Panc1 (cell line): ENCODE results near the gene HOTAIR. TPM values are rescaled to one million over a fixed set of nuclear protein-coding genes. Genes with fewer than 3 reads are reported as not detected.
A peak's percentile ranks its signal among the peaks of the same experiment; 100 is the strongest.

Source experiments
- ATAC-seq: fragments of 200-7000 bp; cut with Tn5 transposase; 2 replicates; pipeline ENCODE4 v1.9.1; 2020; ENCODE audit warnings: mild to moderate bottlenecking, moderate library complexity
- BruUV-seq: library from RNA; stranded (reverse); fragments of 400-500 nt; replicated peaks from 2 replicates; lab custom pipeline; 2021; lab: Mats Ljungman, UMichigan
- CTCF ChIA-PET: fragments of 300-600 bp; sonication (Branson Sonifier 250); formaldehyde crosslinking; loops from one replicate; lab custom pipeline; 2022; ENCODE audit warnings: antibody characterized with exemption; lab: Charles Lee
- POLR2A ChIA-PET: fragments of 300-600 bp; sonication (Branson Sonifier 250); formaldehyde crosslinking; loops from one replicate; lab custom pipeline; 2022; ENCODE audit warnings: antibody characterized with exemption; lab: Charles Lee
- DNase-seq: peaks from one replicate; pipeline ENCODE4 v3.0.0-alpha.2; 2010; ENCODE audit warnings: low read depth, low spot score
- H3K27ac ChIP-seq: 2 replicates; pipeline ENCODE4 v1.5.1; 2011; ENCODE audit warnings: mild to moderate bottlenecking, low read length, inconsistent platforms
- H3K27me3 ChIP-seq: fragments of 200-500 bp; sonication (Bioruptor generic); 2 replicates; pipeline ENCODE4 v1.6.0; 2014; ENCODE audit warnings: low read length, inconsistent platforms; ENCODE audit not compliant: control insufficient read depth, insufficient read depth
- H3K36me3 ChIP-seq: fragments of 200-500 bp; sonication (Bioruptor generic); 2 replicates; pipeline ENCODE4 v1.5.1; 2014; ENCODE audit warnings: inconsistent platforms, mild to moderate bottlenecking, low read length, moderate library complexity; ENCODE audit not compliant: control insufficient read depth, insufficient read depth
- H3K4me1 ChIP-seq: 2 replicates; pipeline ENCODE4 v1.5.1; 2011; ENCODE audit warnings: inconsistent platforms, mild to moderate bottlenecking, low read length, moderate library complexity; ENCODE audit not compliant: control insufficient read depth, insufficient read depth
- H3K4me3 ChIP-seq, 2 experiments: 2 replicates each; pipeline ENCODE4 v1.5.1; 2011 to 2012; ENCODE audit warnings: low read depth in 2 of 2, low read length in 2 of 2, mild to moderate bottlenecking in 2 of 2, inconsistent platforms in 1 of 2, moderate library complexity in 1 of 2
- H3K9me3 ChIP-seq: fragments of 200-500 bp; sonication (Bioruptor generic); 2 replicates; pipeline ENCODE4 v1.5.1; 2014; ENCODE audit warnings: low read depth, mild to moderate bottlenecking, inconsistent platforms, low read length, moderate library complexity; ENCODE audit not compliant: control insufficient read depth, insufficient read depth
- POLR2AphosphoS5 ChIP-seq: IDR thresholded peaks from 2 replicates; pipeline ENCODE4 v1.6.1; 2012; ENCODE audit warnings: mild to moderate bottlenecking, low read depth, low read length, moderate library complexity
- SIN3A ChIP-seq: IDR thresholded peaks from 2 replicates; pipeline ENCODE4 v1.6.1; 2012; ENCODE audit warnings: low read depth, mild to moderate bottlenecking, low read length, moderate library complexity, borderline replicate concordance; ENCODE audit not compliant: insufficient read depth
- TCF7L2 ChIP-seq: IDR thresholded peaks from 2 replicates; pipeline ENCODE4 v1.6.1; 2011; ENCODE audit warnings: mild to moderate bottlenecking, low read depth, low read length, inconsistent platforms
- in situ Hi-C: cut with HindIII; loops from 2 replicates; pipeline ENCODE4 v1.10.0; 2016; ENCODE audit warnings: low sequenced_read_pairs, low pct_unique_long_range_greater_than_20kb
- intact Hi-C: fragments of 100-400 bp; cut with micrococcal nuclease; formaldehyde crosslinking; loops from one replicate; pipeline ENCODE4 v1.10.0; 2022; ENCODE audit not compliant: unreplicated experiment
- total RNA-seq: library from RNA; stranded (reverse); gene quantifications from one replicate; pipeline ENCODE4 v1.2.1, GENCODE V29; 2021; ENCODE audit not compliant: unreplicated experiment
- TF ChIP-seq, protein P1 (sequence below): fragments of 450-650 bp; IDR thresholded peaks from 2 replicates; pipeline ENCODE4 v1.5.1; 2017; ENCODE audit warnings: mild to moderate bottlenecking
- TF ChIP-seq, protein P2 (sequence below), 2 experiments: IDR thresholded peaks; 2 replicates each; pipeline ENCODE4 v1.6.1; 2011 to 2012; ENCODE audit warnings: low read depth in 2 of 2, control low read depth in 1 of 2, low read length in 1 of 2, mild to moderate bottlenecking in 1 of 2, moderate library complexity in 1 of 2; ENCODE audit not compliant: insufficient read depth in 1 of 2

Gene HOTAIR
- total RNA-seq, 1 experiment from 2014 or later: 31.7 TPM

DNA sequence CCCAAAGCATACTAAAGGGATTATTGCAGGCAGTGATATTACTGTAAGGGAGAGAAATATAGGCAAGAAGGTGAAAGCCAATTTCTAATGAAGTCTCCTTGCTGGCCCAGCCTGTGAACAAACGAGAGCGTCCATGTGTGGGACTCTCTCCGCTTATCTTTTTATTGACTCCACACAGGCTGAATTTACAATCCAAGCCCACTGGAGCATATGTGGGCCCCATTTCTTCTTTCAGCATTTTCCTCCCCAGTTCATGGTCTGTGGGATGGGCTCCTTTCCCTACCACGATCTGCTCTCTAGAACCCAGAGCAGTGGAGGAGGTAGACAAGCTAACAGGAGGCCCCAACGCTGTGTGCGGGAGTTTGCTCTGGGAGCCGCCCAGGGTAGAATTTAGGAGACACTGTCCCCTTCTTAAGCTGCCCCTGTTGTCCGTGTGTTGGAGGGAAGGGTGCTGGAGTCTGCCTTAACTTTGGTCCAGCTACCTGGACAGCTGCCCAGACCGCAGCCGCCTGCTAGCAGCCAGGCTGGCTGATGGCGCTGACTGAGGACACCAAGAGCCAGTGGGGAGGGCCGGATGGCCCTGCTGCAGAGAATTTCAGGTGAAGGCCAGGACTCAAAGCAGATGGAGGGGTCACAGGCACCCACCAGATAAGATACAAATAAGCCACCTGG is 5.0 kb downstream of the HOTAIR start:
- intact Hi-C loops (no loop called here), in situ Hi-C loops (no loop called here)
- Histone ChIP-seq H3K4me3 (no peak overlapping the region), H3K27ac (peak overlapping the region; percentile 100), H3K9me3 (no peaks in the 10 kb centered on the region), H3K27me3 (no peaks in the 10 kb centered on the region), H3K4me1 (peaks cover 79% of the 10 kb centered on the region), H3K36me3 (no peaks in the 10 kb centered on the region)
- DNase-seq (no peak), ATAC-seq (no peak)
- BruUV-seq: no TSS peak
- ChIA-PET POLR2A (no interaction called here), CTCF (no interaction called here)
- TF ChIP-seq, protein P1, sequence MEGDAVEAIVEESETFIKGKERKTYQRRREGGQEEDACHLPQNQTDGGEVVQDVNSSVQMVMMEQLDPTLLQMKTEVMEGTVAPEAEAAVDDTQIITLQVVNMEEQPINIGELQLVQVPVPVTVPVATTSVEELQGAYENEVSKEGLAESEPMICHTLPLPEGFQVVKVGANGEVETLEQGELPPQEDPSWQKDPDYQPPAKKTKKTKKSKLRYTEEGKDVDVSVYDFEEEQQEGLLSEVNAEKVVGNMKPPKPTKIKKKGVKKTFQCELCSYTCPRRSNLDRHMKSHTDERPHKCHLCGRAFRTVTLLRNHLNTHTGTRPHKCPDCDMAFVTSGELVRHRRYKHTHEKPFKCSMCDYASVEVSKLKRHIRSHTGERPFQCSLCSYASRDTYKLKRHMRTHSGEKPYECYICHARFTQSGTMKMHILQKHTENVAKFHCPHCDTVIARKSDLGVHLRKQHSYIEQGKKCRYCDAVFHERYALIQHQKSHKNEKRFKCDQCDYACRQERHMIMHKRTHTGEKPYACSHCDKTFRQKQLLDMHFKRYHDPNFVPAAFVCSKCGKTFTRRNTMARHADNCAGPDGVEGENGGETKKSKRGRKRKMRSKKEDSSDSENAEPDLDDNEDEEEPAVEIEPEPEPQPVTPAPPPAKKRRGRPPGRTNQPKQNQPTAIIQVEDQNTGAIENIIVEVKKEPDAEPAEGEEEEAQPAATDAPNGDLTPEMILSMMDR: no peak

DNA sequence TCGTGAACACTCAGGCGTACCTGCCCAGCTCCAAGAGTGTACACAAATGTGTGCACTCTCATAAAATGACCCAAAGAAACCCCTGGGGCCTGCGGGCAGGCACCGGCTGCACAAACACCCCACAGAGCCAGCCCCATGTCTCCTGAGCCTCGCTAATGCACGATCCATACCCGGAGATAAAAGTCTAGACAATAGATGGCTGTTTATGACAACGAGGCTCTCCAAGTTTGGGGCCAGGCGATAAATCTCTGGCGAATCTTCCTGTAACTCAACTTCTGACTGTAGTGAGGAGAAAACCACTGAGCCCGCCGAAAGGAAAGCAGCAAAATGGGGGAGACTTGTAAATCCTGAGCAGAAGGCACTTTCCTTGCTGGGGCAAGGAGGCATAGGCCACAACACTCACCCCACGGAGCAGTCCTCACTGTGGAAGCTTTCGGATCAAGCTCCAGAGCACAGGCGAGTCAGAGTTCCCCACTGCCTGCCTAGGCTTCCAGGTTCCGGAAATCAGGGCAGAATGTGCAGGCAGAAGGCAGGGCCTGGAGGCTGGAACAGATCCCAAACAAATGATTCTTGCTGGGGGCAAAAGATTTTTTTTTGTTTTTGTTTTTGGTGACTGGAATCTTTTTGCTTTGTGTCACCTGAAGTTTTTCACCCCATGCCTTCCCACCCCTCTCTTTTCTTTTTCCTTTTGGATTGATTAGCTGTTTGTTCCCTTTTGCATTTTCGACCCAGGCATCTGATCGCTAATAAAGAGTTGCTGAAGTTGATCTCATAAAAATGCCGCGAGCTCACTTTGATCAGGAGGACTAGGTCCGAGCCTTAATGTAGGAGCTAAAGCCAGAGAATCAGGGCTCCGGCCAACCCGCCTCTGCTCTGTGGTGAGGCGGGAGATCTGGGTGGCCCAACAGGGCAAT is 6.3 kb downstream of the HOTAIR start:
- Histone ChIP-seq H3K27ac (peak overlapping the region; percentile 100), H3K9me3 (no peaks in the 10 kb centered on the region), H3K27me3 (no peaks in the 10 kb centered on the region), H3K36me3 (peaks cover 3% of the 10 kb centered on the region; the same call in 1 of the 2 replicates), H3K4me1 (peaks cover 92% of the 10 kb centered on the region), H3K4me3 (peak overlapping the region; percentile 16 to 34; a peak in 2 of 4 replicates)
- POLR2A ChIA-PET: interaction anchor here (1.1 kb wide), 1 partner anchor 10 kb away, joined by 5 read pairs; no protein-coding TSS in a partner anchor
- BruUV-seq: no TSS peak
- no peak for ATAC-seq
- peak; percentile 83 for TF ChIP-seq TCF7L2
- TF ChIP-seq, protein P1: no peak
- TF ChIP-seq POLR2AphosphoS5: peak; percentile 57
- intact Hi-C loops (no loop called here), in situ Hi-C loops (no loop called here)
- DNase-seq: no peak
- CTCF ChIA-PET: interaction anchor here (0.7 kb wide), 1 partner anchor 137 kb away, joined by 3 read pairs; no protein-coding TSS in a partner anchor

DNA sequence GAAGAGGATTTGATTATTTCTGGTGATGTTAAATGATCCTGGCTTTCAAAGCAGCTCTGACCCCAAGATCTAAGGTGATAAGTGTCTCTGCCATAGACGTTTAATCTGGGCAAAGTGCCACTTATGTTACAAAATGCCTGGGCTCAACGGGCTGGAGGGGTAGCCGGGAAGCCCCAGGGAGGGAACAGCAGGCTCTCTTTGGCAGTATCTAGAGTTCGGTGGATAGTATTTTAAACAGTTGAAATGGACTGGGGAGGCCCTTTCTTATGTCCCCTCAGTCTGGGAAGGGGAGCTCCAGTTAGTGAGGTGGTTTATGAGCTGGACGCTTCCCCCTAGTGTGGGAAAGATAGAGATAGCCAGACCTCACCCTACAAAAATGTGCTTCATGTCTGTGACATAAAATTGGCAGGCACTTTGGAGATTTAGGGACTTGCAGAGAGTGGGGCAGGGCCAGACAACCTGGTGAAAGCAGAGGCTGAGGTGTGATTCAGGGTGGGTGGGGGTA is 7.3 kb downstream of the HOTAIR start:
- Histone ChIP-seq H3K36me3 (peaks cover 3% of the 10 kb centered on the region; the same call in 1 of the 2 replicates), H3K4me3 (peak overlapping the region; percentile 1 to 34; a peak in 2 of 4 replicates), H3K27ac (peak overlapping the region; percentile 100), H3K9me3 (no peaks in the 10 kb centered on the region), H3K27me3 (no peaks in the 10 kb centered on the region), H3K4me1 (peaks cover 99% of the 10 kb centered on the region)
- DNase-seq (no peak), ATAC-seq (no peak)
- CTCF ChIA-PET: no interaction called here
- in situ Hi-C loops: no loop called here
- intact Hi-C loops: no loop called here
- TF ChIP-seq SIN3A (no peak), POLR2AphosphoS5 (no peak), TCF7L2 (no peak)
- TF ChIP-seq, protein P2, sequence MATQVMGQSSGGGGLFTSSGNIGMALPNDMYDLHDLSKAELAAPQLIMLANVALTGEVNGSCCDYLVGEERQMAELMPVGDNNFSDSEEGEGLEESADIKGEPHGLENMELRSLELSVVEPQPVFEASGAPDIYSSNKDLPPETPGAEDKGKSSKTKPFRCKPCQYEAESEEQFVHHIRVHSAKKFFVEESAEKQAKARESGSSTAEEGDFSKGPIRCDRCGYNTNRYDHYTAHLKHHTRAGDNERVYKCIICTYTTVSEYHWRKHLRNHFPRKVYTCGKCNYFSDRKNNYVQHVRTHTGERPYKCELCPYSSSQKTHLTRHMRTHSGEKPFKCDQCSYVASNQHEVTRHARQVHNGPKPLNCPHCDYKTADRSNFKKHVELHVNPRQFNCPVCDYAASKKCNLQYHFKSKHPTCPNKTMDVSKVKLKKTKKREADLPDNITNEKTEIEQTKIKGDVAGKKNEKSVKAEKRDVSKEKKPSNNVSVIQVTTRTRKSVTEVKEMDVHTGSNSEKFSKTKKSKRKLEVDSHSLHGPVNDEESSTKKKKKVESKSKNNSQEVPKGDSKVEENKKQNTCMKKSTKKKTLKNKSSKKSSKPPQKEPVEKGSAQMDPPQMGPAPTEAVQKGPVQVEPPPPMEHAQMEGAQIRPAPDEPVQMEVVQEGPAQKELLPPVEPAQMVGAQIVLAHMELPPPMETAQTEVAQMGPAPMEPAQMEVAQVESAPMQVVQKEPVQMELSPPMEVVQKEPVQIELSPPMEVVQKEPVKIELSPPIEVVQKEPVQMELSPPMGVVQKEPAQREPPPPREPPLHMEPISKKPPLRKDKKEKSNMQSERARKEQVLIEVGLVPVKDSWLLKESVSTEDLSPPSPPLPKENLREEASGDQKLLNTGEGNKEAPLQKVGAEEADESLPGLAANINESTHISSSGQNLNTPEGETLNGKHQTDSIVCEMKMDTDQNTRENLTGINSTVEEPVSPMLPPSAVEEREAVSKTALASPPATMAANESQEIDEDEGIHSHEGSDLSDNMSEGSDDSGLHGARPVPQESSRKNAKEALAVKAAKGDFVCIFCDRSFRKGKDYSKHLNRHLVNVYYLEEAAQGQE (IDR thresholded peaks at IDR 0.05; ENCODE audit: insufficient read depth in 1 of 2, low read depth in 2 of 2, low read length in 1 of 2): no peak
- TF ChIP-seq, protein P1: no peak
- POLR2A ChIA-PET: no interaction called here
- BruUV-seq: no TSS peak
